ENCODE measurements around the gene PABPC1L. TPM values are rescaled to one million over a fixed set of nuclear protein-coding genes. Genes with fewer than 3 reads are reported as not detected.
A peak's percentile ranks its signal among the peaks of the same experiment; 100 is the strongest.

Gene PABPC1L
- total RNA-seq, 2 experiments from 2014 or later = 22.8 to 27.5 TPM

- no peaks in the 10 kb centered on the region for H3K27me3 Mint-ChIP-seq
- POLR2A ChIA-PET = interaction anchor here (2.2 kb wide), 1 partner anchor 11 kb away, joined by 11 read pairs; the partner anchor contains the start of gene STK4
- H3K4me1 ChIP-seq (ENCODE audit: insufficient read depth, low read length) = peaks cover 31% of the 10 kb centered on the region
- no peak overlapping the region for H3K4me3 Mint-ChIP-seq
- H3K27ac Mint-ChIP-seq = no peak overlapping the region
- CTCF ChIA-PET = no interaction called here
- ATAC-seq (ENCODE audit: poor library complexity) (no peak), DNase-seq (no peak)
- peaks cover 56% of the 10 kb centered on the region for H3K36me3 ChIP-seq (ENCODE audit: insufficient read depth, low read length)
- intact Hi-C loops (cut with DNase I, micrococcal nuclease) = loop anchor here (5.0 kb wide), 1 partner anchor 36 kb away; no protein-coding TSS in a partner anchor
- H3K9me3 Mint-ChIP-seq = no peaks in the 10 kb centered on the region
- no peaks in the 10 kb centered on the region for H3K9me3 ChIP-seq (ENCODE audit: control insufficient read depth in 1 of 2, insufficient read depth in 1 of 2, low read length in 2 of 2)
- H3K27ac ChIP-seq (ENCODE audit: low read depth in 1 of 2, low read length in 2 of 2) = no peak overlapping the region
- no peaks in the 10 kb centered on the region for H3K27me3 ChIP-seq (ENCODE audit: control insufficient read depth in 1 of 2, insufficient read depth in 2 of 2, low read length in 2 of 2)
- peaks cover 65% of the 10 kb centered on the region for H3K4me1 Mint-ChIP-seq (ENCODE audit: low read depth)
- H3K36me3 Mint-ChIP-seq (ENCODE audit: low read depth) = peaks cover 57% of the 10 kb centered on the region
- TF ChIP-seq CTCF (IDR thresholded peaks at IDR 0.05) = no peak
- no peak overlapping the region for H3K4me3 ChIP-seq (ENCODE audit: low read length)
Measured at GRCh38 chr20:44956410-44956809, 46.5 kb downstream of the PABPC1L start.

- intact Hi-C loops (cut with DNase I, micrococcal nuclease) = loop anchor here (2.0 to 5.0 kb wide), 2 partner anchors 34 to 53 kb away; no protein-coding TSS in a partner anchor
- H3K27me3 Mint-ChIP-seq = no peaks in the 10 kb centered on the region
- H3K4me3 Mint-ChIP-seq = peak overlapping the region; percentile 98
- H3K27ac Mint-ChIP-seq = peak overlapping the region; percentile 81
- H3K4me3 ChIP-seq (ENCODE audit: low read length) = no peak overlapping the region
- ChIA-PET POLR2A (interaction anchor here (0.8 to 2.2 kb wide), 2 partner anchors 9 to 20 kb away, joined by 3 to 11 read pairs; partner anchors contain the start of gene STK4), CTCF (interaction anchor here (0.6 to 2.4 kb wide), 7 partner anchors 9 to 1011 kb away, joined by 3 to 12 read pairs (median 3); no protein-coding TSS in a partner anchor)
- no peak for DNase-seq
- H3K9me3 ChIP-seq (ENCODE audit: control insufficient read depth in 1 of 2, insufficient read depth in 1 of 2, low read length in 2 of 2) = no peaks in the 10 kb centered on the region
- peaks cover 39% of the 10 kb centered on the region for H3K36me3 ChIP-seq (ENCODE audit: insufficient read depth, low read length)
- peaks cover 33% of the 10 kb centered on the region for H3K4me1 ChIP-seq (ENCODE audit: insufficient read depth, low read length)
- TF ChIP-seq CTCF (IDR thresholded peaks at IDR 0.05) = no peak
- H3K9me3 Mint-ChIP-seq = no peaks in the 10 kb centered on the region
- H3K27me3 ChIP-seq (ENCODE audit: control insufficient read depth in 1 of 2, insufficient read depth in 2 of 2, low read length in 2 of 2) = no peaks in the 10 kb centered on the region
- H3K4me1 Mint-ChIP-seq (ENCODE audit: low read depth) = peaks cover 56% of the 10 kb centered on the region
- no peak for ATAC-seq (ENCODE audit: poor library complexity)
- H3K27ac ChIP-seq (ENCODE audit: low read depth in 1 of 2, low read length in 2 of 2) = no peak overlapping the region
- peaks cover 39% of the 10 kb centered on the region for H3K36me3 Mint-ChIP-seq (ENCODE audit: low read depth)
Measured at GRCh38 chr20:44958276-44958675, 48.4 kb downstream of the PABPC1L start.

GRCh38 chr20:44959082-44959637 is 49.3 kb downstream of the PABPC1L start:
- POLR2A ChIA-PET = interaction anchor here (0.5 to 5.7 kb wide), 12 partner anchors 8 to 96 kb away, joined by 3 to 61 read pairs (median 6); partner anchors contain the start of gene YWHAB
- H3K4me1 Mint-ChIP-seq (ENCODE audit: low read depth) = peaks cover 52% of the 10 kb centered on the region
- no peak for TF ChIP-seq CTCF (IDR thresholded peaks at IDR 0.05)
- intact Hi-C loops (cut with DNase I, micrococcal nuclease) = loop anchor here (2.0 to 5.0 kb wide), 2 partner anchors 33 to 52 kb away; no protein-coding TSS in a partner anchor
- peak overlapping the region; percentile 81 for H3K27ac Mint-ChIP-seq
- ATAC-seq (ENCODE audit: poor library complexity) = no peak
- no peaks in the 10 kb centered on the region for H3K27me3 Mint-ChIP-seq
- Histone ChIP-seq H3K4me3 (ENCODE audit: low read length) (peak overlapping the region; percentile 78), H3K9me3 (ENCODE audit: control insufficient read depth in 1 of 2, insufficient read depth in 1 of 2, low read length in 2 of 2) (no peaks in the 10 kb centered on the region), H3K27me3 (ENCODE audit: control insufficient read depth in 1 of 2, insufficient read depth in 2 of 2, low read length in 2 of 2) (no peaks in the 10 kb centered on the region), H3K36me3 (ENCODE audit: insufficient read depth, low read length) (peaks cover 30% of the 10 kb centered on the region), H3K27ac (ENCODE audit: low read depth in 1 of 2, low read length in 2 of 2) (peak overlapping the region in 1 of 2 donors; percentile 66), H3K4me1 (ENCODE audit: insufficient read depth, low read length) (peaks cover 33% of the 10 kb centered on the region)
- peak in 2 of 14 experiments; percentile 39 to 49 for DNase-seq
- peak overlapping the region; percentile 98 for H3K4me3 Mint-ChIP-seq
- CTCF ChIA-PET = interaction anchor here (0.7 to 2.4 kb wide), 7 partner anchors 10 to 137 kb away, joined by 3 to 12 read pairs (median 4); no protein-coding TSS in a partner anchor
- peaks cover 30% of the 10 kb centered on the region for H3K36me3 Mint-ChIP-seq (ENCODE audit: low read depth)
- no peaks in the 10 kb centered on the region for H3K9me3 Mint-ChIP-seq

Data from CD4-positive, alpha-beta T cell (primary cell).